Measurements from ENCODE around the gene CRNKL1.

CRNKL1 gene

DNA sequence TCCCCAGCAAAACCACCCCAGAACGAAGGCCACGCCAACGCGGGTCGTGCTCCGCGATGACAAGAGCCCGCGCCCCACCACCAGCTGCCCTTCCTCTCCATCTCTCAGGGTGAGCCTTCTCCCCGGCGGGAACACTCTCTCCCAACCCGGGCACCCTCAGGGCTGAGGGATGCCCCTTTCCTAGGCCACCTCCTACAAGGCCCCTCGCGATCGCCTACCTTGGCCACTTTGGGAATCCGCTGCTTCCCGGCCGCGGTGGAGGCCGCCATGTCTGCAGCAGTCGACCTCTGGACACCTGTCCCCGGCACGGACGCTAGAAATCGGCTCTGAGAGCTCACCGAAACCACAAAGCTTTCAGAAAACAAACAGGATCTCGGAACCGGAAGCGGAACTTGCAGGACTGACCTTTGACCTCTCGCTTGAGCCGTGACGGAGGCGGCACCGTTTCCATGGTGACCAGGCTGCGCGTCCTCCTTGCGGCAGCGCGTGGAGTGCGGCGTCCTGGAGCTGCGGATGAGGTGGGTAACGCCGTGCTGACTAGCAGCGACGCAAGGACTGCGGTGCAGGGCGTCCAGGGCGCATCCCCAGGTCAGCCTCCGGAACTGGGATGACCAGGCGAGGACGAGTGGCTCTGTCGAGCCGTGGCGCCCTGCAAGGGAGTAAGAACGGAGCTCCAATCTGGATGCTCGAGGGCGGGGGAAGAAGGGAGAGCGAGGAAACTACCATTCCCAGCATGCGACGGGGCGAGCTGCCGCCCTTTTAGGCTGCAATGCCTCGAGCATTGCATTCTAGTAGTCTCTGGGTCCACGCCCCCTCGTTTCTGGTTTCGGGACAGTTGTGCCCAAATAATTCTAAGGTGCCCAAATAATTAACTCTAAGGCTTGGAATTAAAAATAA is at the start of gene CRNKL1, which contains the start of gene CFAP61:
CRNKL1 (minus strand) TSS at position 393 of the 897 bp plus-strand sequence; CDS start at position 269, 124 bp downstream.
CFAP61 (plus strand) TSS at position 459 of the 897 bp plus-strand sequence. CDS start 4,122 bp downstream, outside the sequence.
- DNase-seq (ENCODE audit: low spot score), result peak; percentile 98

- DNase-seq (ENCODE audit: low spot score), result no peak
Measured at GRCh38 chr20:20100881-20101280, 48.6 kb upstream of the CRNKL1 start.

DNA sequence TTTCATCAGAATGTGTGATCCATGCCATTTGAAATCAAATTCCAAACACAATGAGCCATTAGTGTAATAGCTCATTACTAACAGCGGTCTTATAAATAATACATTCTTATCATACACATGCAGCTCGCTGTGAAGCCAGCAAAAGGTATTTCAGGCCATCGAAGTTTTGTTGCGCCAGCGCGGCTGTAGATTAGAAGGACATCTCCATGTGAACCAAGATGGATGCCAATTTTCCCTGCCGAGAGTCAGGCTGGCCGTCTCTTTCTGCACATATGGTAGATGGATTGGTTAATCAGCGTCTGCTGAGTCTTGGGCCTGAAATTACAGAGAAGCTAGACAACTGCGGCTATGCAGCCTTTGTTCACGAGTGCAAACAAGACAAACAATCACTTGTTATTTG is 44.2 kb upstream of the CRNKL1 start:
- DNase-seq (ENCODE audit: low spot score), result no peak

DNA sequence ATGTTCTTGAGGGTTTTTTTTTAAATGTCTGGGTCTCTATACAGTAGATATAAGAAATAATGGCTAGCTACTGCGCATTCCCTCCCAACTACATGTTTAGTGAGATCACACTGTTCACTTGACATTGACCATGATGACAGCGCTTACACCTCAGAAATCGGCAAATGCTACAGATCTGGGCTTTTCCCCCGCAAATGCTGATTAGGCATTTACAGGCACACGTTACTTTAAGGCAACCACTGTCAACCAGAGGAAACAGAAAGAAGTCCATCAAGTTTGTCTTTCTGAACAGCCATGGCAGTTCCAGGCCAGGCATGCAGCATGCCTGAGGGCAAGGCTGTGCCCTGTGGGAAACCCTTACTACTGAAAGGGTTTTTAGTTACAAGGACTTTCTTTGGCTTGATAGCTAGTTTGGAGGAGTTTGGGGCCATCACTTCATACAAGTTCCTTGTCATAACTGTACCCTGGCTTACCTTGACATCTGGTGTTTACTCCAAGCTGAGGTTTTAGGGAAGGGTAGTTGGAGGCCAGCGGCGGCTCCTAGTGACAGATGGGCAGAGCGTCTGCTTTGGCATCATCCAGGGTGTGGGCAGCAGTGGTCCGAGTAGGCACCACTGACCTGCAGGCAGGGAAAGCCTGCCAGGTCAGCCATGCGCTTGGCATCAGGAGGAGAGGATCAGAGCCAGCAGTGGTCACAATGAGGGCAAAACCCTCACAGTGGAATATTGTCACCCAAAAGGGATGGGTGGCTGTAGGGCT is 43.0 kb upstream of the CRNKL1 start:
- DNase-seq (ENCODE audit: low spot score), result no peak

DNA sequence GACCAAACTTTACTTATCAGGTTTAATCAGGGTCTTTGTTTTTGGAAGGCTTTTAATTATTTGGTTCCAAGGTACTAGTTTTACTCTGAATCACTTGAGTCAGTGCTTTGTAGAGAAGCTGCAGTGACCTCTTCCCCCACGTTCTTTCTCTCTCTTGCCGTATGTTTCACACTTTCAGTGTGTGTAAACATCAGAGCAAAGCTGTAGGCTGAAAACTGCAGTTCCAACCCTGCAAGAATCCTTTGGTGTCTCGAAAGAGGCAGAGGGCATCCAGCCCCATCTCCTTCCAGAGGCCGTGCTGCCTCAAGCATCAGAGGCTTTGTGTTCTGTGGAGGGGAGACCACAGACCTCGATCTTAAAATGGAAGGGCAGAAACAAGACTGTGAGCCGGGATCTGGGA is 42.1 kb upstream of the CRNKL1 start:
- DNase-seq (ENCODE audit: low spot score), result no peak

- no peak for DNase-seq (ENCODE audit: low spot score)
Measured at GRCh38 chr20:20092827-20093226, 40.6 kb upstream of the CRNKL1 start.

DNA sequence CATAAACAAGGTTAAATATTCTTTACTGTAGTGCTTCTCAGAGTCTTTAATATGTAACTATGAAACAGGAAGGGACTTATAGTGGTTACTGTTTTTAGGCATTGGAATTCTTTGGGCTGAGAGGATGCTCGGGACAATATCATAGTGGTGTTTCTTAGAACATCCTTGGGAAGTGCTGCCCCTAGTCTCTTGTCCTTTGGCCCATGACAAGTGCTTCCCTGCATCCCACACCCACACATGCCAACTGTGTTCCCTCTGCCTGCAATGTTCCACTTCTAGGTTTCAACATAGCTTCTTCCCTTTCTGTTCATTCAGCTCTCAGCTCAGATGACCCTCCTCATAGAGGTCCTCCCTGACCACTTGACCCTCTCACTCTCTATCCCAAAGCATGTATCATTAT is 37.7 kb upstream of the CRNKL1 start:
- DNase-seq (ENCODE audit: low spot score), result no peak

GRCh38 chr20:20089018-20089417 is 36.8 kb upstream of the CRNKL1 start:
- DNase-seq (ENCODE audit: low spot score), result no peak

DNA sequence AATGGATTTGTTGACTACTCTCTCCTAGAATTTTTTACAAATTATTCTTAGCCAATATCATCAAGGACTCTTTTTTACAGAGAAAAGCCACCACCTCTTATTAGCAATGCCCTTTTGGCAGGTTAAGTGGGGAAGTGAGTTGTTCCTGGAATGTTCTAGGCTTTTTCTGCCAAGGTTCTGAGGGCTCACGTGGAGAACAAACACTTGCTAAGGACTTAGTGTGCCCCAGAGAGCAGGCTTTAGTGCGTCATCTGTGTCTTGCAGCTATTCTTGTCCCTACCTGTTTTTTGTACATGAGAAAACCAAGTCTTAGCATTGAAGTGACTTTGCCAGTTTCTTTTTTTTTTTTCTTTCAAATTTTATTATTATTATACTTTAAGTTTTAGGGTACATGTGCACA is 33.5 kb upstream of the CRNKL1 start:
- DNase-seq (ENCODE audit: low spot score), result no peak

DNA sequence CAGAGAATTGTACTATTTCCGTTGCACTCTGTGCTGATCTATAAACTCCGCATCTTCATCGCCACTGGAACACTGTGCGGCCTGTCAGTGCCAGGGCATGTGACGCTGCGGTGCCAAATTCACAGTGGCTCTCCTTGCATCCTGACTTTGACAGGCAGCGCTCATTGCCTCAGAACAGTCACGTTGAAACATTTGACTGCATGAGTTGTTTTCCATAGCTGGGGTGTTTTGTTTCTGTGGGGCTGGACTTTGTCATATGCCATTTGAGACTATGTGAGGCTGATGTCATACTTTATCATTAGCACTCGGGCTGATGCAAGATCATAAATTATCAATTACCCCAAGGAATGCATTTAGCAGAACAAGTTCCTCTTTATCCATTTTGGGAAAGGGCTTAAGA is 32.8 kb upstream of the CRNKL1 start:
- DNase-seq (ENCODE audit: low spot score), result no peak

GRCh38 chr20:20084296-20084752 is 32.1 kb upstream of the CRNKL1 start:
- no peak for DNase-seq (ENCODE audit: low spot score)

DNA sequence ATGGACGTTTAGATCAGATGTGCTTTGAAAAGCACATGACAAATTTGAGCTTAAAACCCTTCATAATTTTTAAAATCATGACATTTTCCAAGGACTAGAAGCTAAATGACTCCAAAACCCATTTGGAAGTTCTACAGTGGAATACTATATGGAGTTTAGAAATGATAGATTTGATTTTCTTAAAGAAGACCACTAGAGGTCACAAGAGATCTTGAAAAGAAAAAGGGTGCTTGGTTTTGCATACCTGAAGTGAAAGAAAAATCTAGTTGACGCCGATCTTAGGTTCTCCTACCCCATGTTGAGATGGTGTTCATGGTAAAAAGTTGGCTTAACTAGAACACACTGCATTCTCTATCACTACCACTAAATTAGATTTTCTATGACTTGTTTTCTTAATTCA is 31.5 kb upstream of the CRNKL1 start:
- peak; percentile 51 for DNase-seq (ENCODE audit: low spot score)

DNA sequence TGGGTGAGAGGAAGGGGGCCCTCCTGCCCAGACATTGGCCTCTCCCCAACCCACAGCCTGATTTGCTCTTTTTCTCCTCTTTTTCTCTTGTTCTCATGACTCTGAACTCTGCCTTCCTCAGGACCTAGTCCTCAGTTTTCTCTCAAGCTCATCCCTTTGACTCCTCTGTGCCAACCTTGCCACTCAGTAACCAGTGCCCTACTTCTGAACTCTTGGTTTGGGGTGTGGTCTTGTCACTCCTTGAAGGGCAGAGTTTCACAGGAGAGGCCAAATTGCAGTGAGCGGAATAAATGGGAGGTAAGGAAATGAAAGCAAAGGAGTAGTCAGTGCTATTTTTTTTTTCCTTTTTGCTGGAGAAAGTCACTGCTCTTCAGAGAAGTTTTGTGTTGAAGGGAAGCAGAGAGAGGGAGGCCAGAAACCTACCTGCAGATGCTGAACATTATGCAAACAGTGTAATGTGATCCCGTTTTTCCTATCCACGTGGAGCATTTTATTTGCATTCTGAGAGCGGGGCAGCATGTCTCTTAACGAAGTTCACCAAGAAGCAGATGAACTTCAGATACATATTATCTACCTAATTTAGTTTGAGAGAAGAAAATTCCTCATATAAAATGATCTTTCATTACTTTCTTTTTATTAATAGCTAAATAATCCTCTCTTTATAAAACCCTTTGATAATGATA is 27.0 kb upstream of the CRNKL1 start:
- peak; percentile 14 for DNase-seq (ENCODE audit: low spot score)

DNA sequence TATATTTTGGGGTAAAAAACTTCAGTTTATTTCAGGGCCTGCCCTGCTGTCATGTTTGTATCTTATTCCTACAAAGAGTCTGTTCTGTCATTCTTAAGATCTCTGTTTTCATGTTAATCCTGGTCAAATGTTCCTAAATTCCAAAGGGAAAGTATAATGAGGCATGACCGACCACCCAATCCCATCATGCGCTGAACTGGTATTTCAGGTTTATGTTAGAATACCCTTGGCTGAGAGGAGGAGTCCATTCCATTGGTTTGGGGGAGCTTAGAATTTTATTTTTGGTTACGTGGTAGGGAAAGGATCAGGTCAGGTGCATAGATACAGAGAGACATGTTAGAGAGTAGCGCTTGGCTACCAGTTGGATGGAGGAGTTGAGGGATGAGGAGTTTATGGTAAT is 25.8 kb upstream of the CRNKL1 start:
- no peak for DNase-seq (ENCODE audit: low spot score)

DNA sequence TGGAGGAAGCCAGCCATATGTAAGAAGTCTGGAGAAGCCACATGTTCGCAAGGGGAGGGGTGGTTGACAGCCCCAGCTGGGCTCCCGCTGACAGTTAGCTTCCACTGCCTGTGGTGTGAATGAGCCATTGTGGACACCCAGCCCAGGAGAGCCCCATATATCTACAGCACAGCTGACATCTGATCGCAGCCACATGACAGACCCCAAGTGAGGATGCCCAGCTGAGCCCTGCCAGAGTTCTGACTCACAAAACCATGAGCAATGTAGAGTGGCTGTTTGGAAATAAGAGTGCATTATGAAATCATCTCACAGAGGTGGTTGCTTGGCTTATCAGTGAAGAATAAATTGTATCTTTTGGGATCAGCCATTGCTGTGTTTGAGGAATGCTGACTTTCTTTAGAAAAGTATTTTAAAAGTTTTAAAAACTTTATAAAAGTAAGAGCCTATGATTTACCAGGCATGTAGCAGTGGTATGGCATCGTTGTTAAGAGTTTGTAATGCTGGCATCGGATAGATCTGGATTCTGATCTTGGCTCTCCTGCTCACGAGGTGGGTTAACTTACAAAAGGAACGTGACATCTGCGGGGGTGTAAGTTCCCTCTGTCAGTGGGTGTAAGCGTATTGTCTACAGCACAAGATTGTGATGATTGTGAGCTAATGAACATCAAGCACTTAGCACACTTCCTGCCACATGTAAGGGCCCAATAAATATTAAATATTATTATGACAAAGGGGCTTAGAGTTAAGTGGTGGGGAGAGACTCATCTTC is 24.2 kb upstream of the CRNKL1 start:
- peak; percentile 29 for DNase-seq (ENCODE audit: low spot score)

GRCh38 chr20:20075032-20075431 is 22.8 kb upstream of the CRNKL1 start:
- no peak for DNase-seq (ENCODE audit: low spot score)

DNA sequence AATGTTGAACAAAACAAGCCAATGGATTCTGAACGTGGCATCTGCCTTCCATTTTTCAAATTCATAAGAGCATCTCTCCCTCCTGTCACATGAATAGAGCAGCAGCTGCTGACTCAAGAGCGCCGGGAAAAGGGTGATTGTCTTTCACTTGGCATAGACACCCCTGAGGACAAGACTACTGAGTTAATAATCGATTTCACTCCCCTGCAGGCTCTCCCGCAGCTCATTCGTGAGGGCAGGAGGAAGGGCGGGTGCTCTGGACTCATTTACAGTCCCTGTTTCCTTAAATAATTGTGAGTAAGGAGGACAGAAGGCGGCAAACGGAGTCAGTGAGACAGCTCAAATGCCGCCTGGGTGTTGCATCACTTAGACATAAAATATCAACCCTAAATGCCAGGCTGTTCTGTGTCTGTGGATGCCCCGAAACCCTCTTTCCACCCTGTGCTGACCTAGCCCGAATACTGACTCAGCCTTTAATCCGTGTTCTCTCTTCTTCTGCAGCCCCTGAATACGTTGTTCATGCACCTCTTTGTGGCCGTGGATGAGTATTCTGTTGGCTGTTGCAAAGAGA is 21.6 kb upstream of the CRNKL1 start:
- DNase-seq (ENCODE audit: low spot score), result peak; percentile 49

- DNase-seq (ENCODE audit: low spot score), result no peak
Measured at GRCh38 chr20:20070871-20071726, 18.8 kb upstream of the CRNKL1 start.

GRCh38 chr20:20065361-20065760 is 13.1 kb upstream of the CRNKL1 start:
- no peak for DNase-seq (ENCODE audit: low spot score)
